ENCODE results near the gene ZNF175. TPM values are rescaled to one million over a fixed set of nuclear protein-coding genes. Genes with fewer than 3 reads are reported as not detected.
A peak's percentile ranks its signal among the peaks of the same experiment; 100 is the strongest.

Gene ZNF175
- total RNA-seq, 4 donors from 2014 or later, result 3.6 to 5.8 (median 4.9) TPM

GRCh38 chr19:51571599-51571998 lies 516 bp downstream of the ZNF175 start:
- peak overlapping the region; percentile 58 to 79 (median 72) for H3K4me3 ChIP-seq
- H3K27ac ChIP-seq (replicated peaks in 1 of 4), result peak overlapping the region; percentile 69 to 78 (median 76)
- no peak for TF ChIP-seq CTCF (IDR thresholded peaks at IDR 0.05)
- no peak for TF ChIP-seq POLR2AphosphoS5 (IDR thresholded peaks at IDR 0.05)
- no peak for TF ChIP-seq EP300 (IDR thresholded peaks at IDR 0.05)
- TF ChIP-seq POLR2A (IDR thresholded peaks at IDR 0.05; ENCODE audit: low read depth), result no peak
- no peak for DNase-seq (ENCODE audit: extremely low spot score)
- H3K27me3 ChIP-seq, result peaks cover 0 to 2% (median 0%) of the 10 kb centered on the region in 4 donors
- peaks cover 8 to 29% (median 20%) of the 10 kb centered on the region in 4 donors for H3K36me3 ChIP-seq
- 7% methylated on average over 8 of the region's 8 CpGs for WGBS
- H3K4me1 ChIP-seq, result peaks cover 15 to 18% (median 17%) of the 10 kb centered on the region in 4 donors
- intact Hi-C loops (cut with DNase I), result no loop called here
- H3K9me3 ChIP-seq, result no peaks in the 10 kb centered on the region

GRCh38 chr19:51572410-51572809 lies 1.3 kb downstream of the ZNF175 start:
- H3K9me3 ChIP-seq, result no peaks in the 10 kb centered on the region
- DNase-seq (ENCODE audit: extremely low spot score), result no peak
- H3K4me3 ChIP-seq, result peak overlapping the region; percentile 58 to 79 (median 72)
- H3K27me3 ChIP-seq, result no peaks in the 10 kb centered on the region
- no peak overlapping the region for H3K27ac ChIP-seq (replicated peaks in 1 of 4)
- H3K4me1 ChIP-seq, result peaks cover 15 to 18% (median 17%) of the 10 kb centered on the region in 4 donors
- TF ChIP-seq POLR2A (IDR thresholded peaks at IDR 0.05; ENCODE audit: low read depth), result no peak
- no peak for TF ChIP-seq EP300 (IDR thresholded peaks at IDR 0.05)
- TF ChIP-seq POLR2AphosphoS5 (IDR thresholded peaks at IDR 0.05), result no peak
- no peak for TF ChIP-seq CTCF (IDR thresholded peaks at IDR 0.05)
- WGBS, result 53% methylated on average over 3 of the region's 3 CpGs
- H3K36me3 ChIP-seq, result peaks cover 8 to 36% (median 23%) of the 10 kb centered on the region in 4 donors
- intact Hi-C loops (cut with DNase I), result loop anchor here (2.0 kb wide), 1 partner anchor 22 kb away; no protein-coding TSS in a partner anchor

- 89% methylated on average over 4 of the region's 4 CpGs for WGBS
- Histone ChIP-seq H3K4me3 (no peak overlapping the region), H3K4me1 (peaks cover 15 to 18% (median 17%) of the 10 kb centered on the region in 4 donors), H3K27ac (replicated peaks in 1 of 4) (no peak overlapping the region), H3K36me3 (peaks cover 8 to 36% (median 24%) of the 10 kb centered on the region in 4 donors), H3K27me3 (no peaks in the 10 kb centered on the region), H3K9me3 (no peaks in the 10 kb centered on the region)
- intact Hi-C loops (cut with DNase I), result loop anchor here (2.0 kb wide), 1 partner anchor 22 kb away; no protein-coding TSS in a partner anchor
- TF ChIP-seq CTCF (IDR thresholded peaks at IDR 0.05), result no peak
- DNase-seq (ENCODE audit: extremely low spot score), result no peak
These were observed 1.8 kb downstream of the ZNF175 start for GRCh38 chr19:51572908-51573307.

DNA sequence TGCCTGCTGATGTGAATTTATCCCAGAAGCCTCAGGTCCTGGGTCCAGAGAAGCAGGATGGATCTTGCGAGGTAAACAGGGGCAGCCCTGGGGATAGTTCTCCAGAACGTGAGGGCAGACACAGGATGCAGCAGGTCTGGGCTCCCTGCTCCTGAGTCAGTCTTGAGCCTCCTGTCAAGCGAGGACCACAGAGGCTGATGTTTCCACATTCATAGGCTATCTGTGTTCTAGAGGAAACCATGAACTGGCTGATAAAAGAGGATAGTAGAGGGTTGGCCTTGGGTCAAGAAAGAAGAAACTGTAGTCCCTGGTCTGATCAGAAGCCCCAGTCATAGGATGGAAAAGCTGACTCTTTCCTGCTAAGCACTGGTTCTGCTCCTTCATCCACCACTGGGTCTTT lies 2.2 kb downstream of the ZNF175 start:
- 95% methylated on average over 3 of the region's 3 CpGs for WGBS

GRCh38 chr19:51576850-51577249 lies 5.8 kb downstream of the ZNF175 start:
- intact Hi-C loops (cut with DNase I), result no loop called here
- Histone ChIP-seq H3K4me3 (no peak overlapping the region), H3K36me3 (peaks cover 13 to 61% (median 42%) of the 10 kb centered on the region in 4 donors), H3K4me1 (peaks cover 12 to 14% (median 13%) of the 10 kb centered on the region in 4 donors), H3K9me3 (no peaks in the 10 kb centered on the region), H3K27me3 (no peaks in the 10 kb centered on the region), H3K27ac (replicated peaks in 1 of 4) (no peak overlapping the region)
- no peak for DNase-seq (ENCODE audit: extremely low spot score)
- TF ChIP-seq EP300 (IDR thresholded peaks at IDR 0.05) (no peak), POLR2A (IDR thresholded peaks at IDR 0.05; ENCODE audit: low read depth) (no peak), POLR2AphosphoS5 (IDR thresholded peaks at IDR 0.05) (no peak), CTCF (IDR thresholded peaks at IDR 0.05) (no peak)
- WGBS, result 95% methylated on average over 6 of the region's 6 CpGs

More for the DNA sequence above, 2.2 kb downstream of the ZNF175 start:
- DNase-seq (ENCODE audit: extremely low spot score), result no peak
- H3K36me3 ChIP-seq, result peaks cover 8 to 39% (median 26%) of the 10 kb centered on the region in 4 donors
- no peaks in the 10 kb centered on the region for H3K9me3 ChIP-seq
- H3K4me1 ChIP-seq, result peaks cover 15 to 18% (median 17%) of the 10 kb centered on the region in 4 donors
- H3K4me3 ChIP-seq, result no peak overlapping the region
- no peaks in the 10 kb centered on the region for H3K27me3 ChIP-seq
- TF ChIP-seq POLR2A (IDR thresholded peaks at IDR 0.05; ENCODE audit: low read depth), result no peak
- H3K27ac ChIP-seq (replicated peaks in 1 of 4), result no peak overlapping the region
- intact Hi-C loops (cut with DNase I), result loop anchor here (2.0 kb wide), 1 partner anchor 21 kb away; no protein-coding TSS in a partner anchor
